WTC11 (cell line): ENCODE measurements around the gene KIAA1755. TPM values are rescaled to one million over a fixed set of nuclear protein-coding genes. Genes with fewer than 3 reads are reported as not detected.

Experiments used
- ATAC-seq: fragments of 200-7000 bp; cut with Tn5 transposase; 2 replicates; pipeline ENCODE4 v1.10.0; 2021; ENCODE audit warnings: mild to moderate bottlenecking, moderate library complexity
- CTCF ChIA-PET: fragments of 300-600 bp; sonication (Branson Sonifier 250); formaldehyde crosslinking; loops from one replicate; lab custom pipeline; 2021; ENCODE audit warnings: antibody characterized with exemption; lab: Charles Lee
- POLR2A ChIA-PET: fragments of 350-600 bp; sonication (Branson Sonifier 250); formaldehyde crosslinking; loops from one replicate; lab custom pipeline; 2021; ENCODE audit warnings: antibody characterized with exemption; lab: Charles Lee
- DNase-seq: peaks from one replicate; pipeline ENCODE4 v3.0.0; 2021; ENCODE audit warnings: low spot score
- H3K27ac Mint-ChIP-seq: 2 replicates; pipeline ENCODE4 v1.8.0; 2021; ENCODE audit warnings: mixed read lengths
- H3K27me3 Mint-ChIP-seq: 2 replicates; pipeline ENCODE4 v1.8.0; 2021; ENCODE audit warnings: low read depth, mild to moderate bottlenecking, moderate library complexity, mixed read lengths
- H3K36me3 Mint-ChIP-seq: 2 replicates; pipeline ENCODE4 v1.8.0; 2021; ENCODE audit warnings: mixed read lengths
- H3K4me1 Mint-ChIP-seq: 2 replicates; pipeline ENCODE4 v1.8.0; 2022; ENCODE audit warnings: mixed read lengths
- H3K4me3 Mint-ChIP-seq: 2 replicates; pipeline ENCODE4 v1.8.0; 2021; ENCODE audit warnings: mild to moderate bottlenecking, moderate library complexity, mixed read lengths
- H3K9me3 Mint-ChIP-seq: 2 replicates; pipeline ENCODE4 v1.8.0; 2021; ENCODE audit warnings: mixed read lengths
- ARID4B ChIP-seq: sonication (generic); formaldehyde crosslinking; IDR thresholded peaks from 2 replicates; pipeline ENCODE4 v1.8.0; 2023; ENCODE audit warnings: missing genetic modification reagents, mild to moderate bottlenecking, borderline replicate concordance
- CREB1 ChIP-seq: sonication (generic); formaldehyde crosslinking; IDR thresholded peaks from 2 replicates; pipeline ENCODE4 v1.8.0; 2023; ENCODE audit warnings: mild to moderate bottlenecking, missing genetic modification reagents
- CTCF ChIP-seq: fragments of 200-600 bp; IDR thresholded peaks from 2 replicates; pipeline ENCODE4 v1.8.0; 2022; ENCODE audit warnings: antibody characterized with exemption
- ERG ChIP-seq: fragments of 250-450 bp; sonication (Bioruptor Pico); IDR thresholded peaks from 2 replicates; pipeline ENCODE4 v1.8.0; 2021; ENCODE audit warnings: mild to moderate bottlenecking
- IRF2 ChIP-seq: sonication (generic); formaldehyde crosslinking; IDR thresholded peaks from 2 replicates; pipeline ENCODE4 v1.8.0; 2022; ENCODE audit warnings: low read depth, missing genetic modification reagents, borderline replicate concordance
- MXD4 ChIP-seq: fragments of 250-450 bp; sonication (Bioruptor Pico); IDR thresholded peaks from 2 replicates; pipeline ENCODE4 v1.8.0; 2021; ENCODE audit warnings: mild to moderate bottlenecking, moderate library complexity, borderline replicate concordance
- NFATC4 ChIP-seq: fragments of 250-450 bp; sonication (Bioruptor Pico); IDR thresholded peaks from 2 replicates; pipeline ENCODE4 v1.9.0; 2021; ENCODE audit warnings: mild to moderate bottlenecking
- NR3C1 ChIP-seq: sonication (generic); formaldehyde crosslinking; conservative IDR thresholded peaks from 2 replicates; pipeline ENCODE4 v1.8.1; 2023; ENCODE audit warnings: low read depth, mild to moderate bottlenecking, missing genetic modification reagents
- PREB ChIP-seq: sonication (generic); formaldehyde crosslinking; IDR thresholded peaks from 2 replicates; pipeline ENCODE4 v1.8.1; 2022; ENCODE audit warnings: mild to moderate bottlenecking, missing genetic modification reagents, moderate library complexity, borderline replicate concordance
- ZNF219 ChIP-seq: sonication (generic); formaldehyde crosslinking; IDR thresholded peaks from 2 replicates; pipeline ENCODE4 v1.8.0; 2023; ENCODE audit warnings: missing genetic modification reagents, mild to moderate bottlenecking, borderline replicate concordance
- ZNF263 ChIP-seq: sonication (generic); formaldehyde crosslinking; IDR thresholded peaks from 2 replicates; pipeline ENCODE4 v1.8.1; 2022; ENCODE audit warnings: low read depth, mild to moderate bottlenecking, moderate library complexity, missing genetic modification reagents
- ZNF317 ChIP-seq: sonication (generic); formaldehyde crosslinking; IDR thresholded peaks from 2 replicates; pipeline ENCODE4 v1.8.1; 2023; ENCODE audit warnings: low read depth, mild to moderate bottlenecking, moderate library complexity, missing genetic modification reagents, borderline replicate concordance
- ZNF416 ChIP-seq: fragments of 250-450 bp; sonication (Bioruptor Pico); IDR thresholded peaks from 2 replicates; pipeline ENCODE4 v1.9.0; 2021; ENCODE audit warnings: mild to moderate bottlenecking, inconsistent platforms
- ZNF423 ChIP-seq: fragments of 250-450 bp; sonication (Bioruptor Pico); IDR thresholded peaks from 2 replicates; pipeline ENCODE4 v2.1.2; 2022; ENCODE audit warnings: mild to moderate bottlenecking, moderate library complexity
- ZNF671 ChIP-seq: fragments of 250-450 bp; sonication (Bioruptor Pico); IDR thresholded peaks from 2 replicates; pipeline ENCODE4 v1.8.0; 2021; ENCODE audit warnings: mild to moderate bottlenecking
- total RNA-seq: library from RNA; stranded (reverse); gene quantifications from 3 replicates; pipeline ENCODE4 v1.2.3, GENCODE V29; 2021
- TF ChIP-seq, protein P1 (sequence below): sonication (generic); formaldehyde crosslinking; IDR thresholded peaks from 2 replicates; pipeline ENCODE4 v1.8.0; 2022; ENCODE audit warnings: mild to moderate bottlenecking, missing genetic modification reagents

KIAA1755 gene
- total RNA-seq, 1 experiment from 2014 or later, result 0.50 TPM

DNA sequence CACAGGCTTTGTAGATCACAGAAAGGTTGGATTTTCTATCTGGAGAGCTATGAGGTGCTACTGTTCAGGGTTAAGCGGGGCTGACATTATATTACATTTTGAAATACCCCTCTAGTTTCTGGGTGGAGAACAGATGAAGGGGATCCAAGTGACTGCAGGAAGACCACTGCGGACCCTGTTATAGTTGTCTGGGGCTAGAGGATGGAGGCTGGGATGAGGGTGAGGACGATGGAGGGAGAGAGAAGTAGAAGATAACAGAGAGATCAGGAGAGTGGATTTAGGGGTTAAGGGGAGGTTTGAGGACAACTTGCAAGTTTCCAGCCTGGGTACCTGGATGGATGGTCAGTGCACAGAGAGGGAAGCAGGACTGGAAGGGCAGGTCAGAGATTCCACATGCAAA lies 52.0 kb downstream of the KIAA1755 start:
- ChIA-PET POLR2A (no interaction called here), CTCF (no interaction called here)
- Mint-ChIP-seq H3K27ac (no peak overlapping the region), H3K36me3 (no peaks in the 10 kb centered on the region), H3K4me3 (no peak overlapping the region), H3K9me3 (0 out of 2 replicates have a peak, but pooled peaks cover 3% of the 10 kb centered on the region), H3K27me3 (no peaks in the 10 kb centered on the region), H3K4me1 (no peaks in the 10 kb centered on the region)
- DNase-seq, result no peak
- TF ChIP-seq IRF2 (CRISPR knock-in tag), result no peak
- TF ChIP-seq ZNF423 (CRISPR knock-in tag), result no peak
- TF ChIP-seq ERG (CRISPR knock-in tag), result no peak
- TF ChIP-seq CREB1, result no peak
- TF ChIP-seq ZNF263 (CRISPR knock-in tag), result no peak
- TF ChIP-seq MXD4 (CRISPR knock-in tag), result no peak
- TF ChIP-seq PREB, result no peak
- no peak for TF ChIP-seq ARID4B (CRISPR knock-in tag)
- no peak for TF ChIP-seq ZNF317 (CRISPR knock-in tag)
- TF ChIP-seq, protein P1, sequence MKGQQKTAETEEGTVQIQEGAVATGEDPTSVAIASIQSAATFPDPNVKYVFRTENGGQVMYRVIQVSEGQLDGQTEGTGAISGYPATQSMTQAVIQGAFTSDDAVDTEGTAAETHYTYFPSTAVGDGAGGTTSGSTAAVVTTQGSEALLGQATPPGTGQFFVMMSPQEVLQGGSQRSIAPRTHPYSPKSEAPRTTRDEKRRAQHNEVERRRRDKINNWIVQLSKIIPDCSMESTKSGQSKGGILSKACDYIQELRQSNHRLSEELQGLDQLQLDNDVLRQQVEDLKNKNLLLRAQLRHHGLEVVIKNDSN (CRISPR knock-in tag), result no peak
- no peak for ATAC-seq

DNA sequence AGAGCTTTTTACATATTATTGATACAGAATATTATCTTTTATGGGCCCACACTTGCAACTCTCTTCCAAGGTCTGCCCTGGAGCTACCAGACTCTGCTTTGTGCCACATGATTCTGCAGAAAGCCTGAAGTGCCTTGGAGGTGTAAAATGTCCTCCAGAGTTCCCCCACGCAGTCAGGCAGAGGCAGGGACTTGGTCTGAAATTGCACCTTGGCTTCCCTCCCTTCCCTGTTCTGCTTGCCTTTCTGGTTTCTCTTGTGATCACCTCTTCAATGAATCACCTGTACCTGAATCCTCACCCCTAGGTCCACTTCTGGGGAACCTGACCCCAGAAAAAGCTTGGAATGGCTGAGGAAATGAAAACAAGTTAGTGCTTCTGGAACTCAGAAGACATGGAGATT lies 52.4 kb downstream of the KIAA1755 start:
- Mint-ChIP-seq H3K27me3 (no peaks in the 10 kb centered on the region), H3K4me3 (no peak overlapping the region), H3K4me1 (no peaks in the 10 kb centered on the region), H3K9me3 (0 out of 2 replicates have a peak, but pooled peaks cover 3% of the 10 kb centered on the region), H3K36me3 (no peaks in the 10 kb centered on the region), H3K27ac (no peak overlapping the region)
- no peak for DNase-seq
- ChIA-PET POLR2A (no interaction called here), CTCF (no interaction called here)
- ATAC-seq, result no peak
- no peak for TF ChIP-seq ZNF671

DNA sequence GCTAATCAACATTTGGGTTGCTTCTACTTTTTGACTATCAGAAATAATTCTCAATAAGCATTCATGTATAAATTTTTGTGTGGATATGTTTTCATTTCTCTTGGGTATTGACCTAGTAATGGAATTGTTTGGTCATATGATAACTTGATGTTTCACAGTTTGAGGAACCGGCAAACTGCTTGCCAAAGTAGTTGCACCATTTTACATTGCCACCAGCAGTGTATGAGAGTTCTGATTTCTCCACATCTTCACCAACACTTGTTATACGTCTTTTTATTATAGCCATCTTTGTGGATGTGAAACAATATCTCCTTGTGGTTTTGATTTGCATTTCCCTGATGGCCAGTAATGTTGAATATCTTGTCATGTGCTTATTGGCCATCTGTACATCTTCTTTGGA lies 52.9 kb downstream of the KIAA1755 start:
- no peaks in the 10 kb centered on the region for H3K36me3 Mint-ChIP-seq
- ChIA-PET POLR2A (no interaction called here), CTCF (no interaction called here)
- H3K27ac Mint-ChIP-seq, result no peak overlapping the region
- H3K4me1 Mint-ChIP-seq, result no peaks in the 10 kb centered on the region
- H3K9me3 Mint-ChIP-seq, result 0 out of 2 replicates have a peak, but pooled peaks cover 3% of the 10 kb centered on the region
- no peak overlapping the region for H3K4me3 Mint-ChIP-seq
- TF ChIP-seq NFATC4 (CRISPR knock-in tag), result no peak
- no peak for TF ChIP-seq ZNF416
- no peak for TF ChIP-seq CTCF
- TF ChIP-seq NR3C1, result no peak
- TF ChIP-seq ZNF219 (CRISPR knock-in tag), result no peak
- TF ChIP-seq, all 79 proteins: peak for 0
- ATAC-seq (no peak), DNase-seq (no peak)
- no peaks in the 10 kb centered on the region for H3K27me3 Mint-ChIP-seq
